Gastrocnemius medialis (tissue), 4 donors: ENCODE measurements around the gene NAP1L4.

ENCODE experiments used
- CTCF ChIP-seq, 5 experiments: fragments of 450-650 bp in 3 of 5; fragments of 200-600 bp in 2 of 5; sonication (generic) in 2 of 5; IDR thresholded peaks in 4 of 5; conservative IDR thresholded peaks in 1 of 5; 1 replicate in 4 of 5; 2 replicates in 1 of 5; pipeline ENCODE4 v1.5.1; 2016 to 2019; ENCODE audit warnings: antibody characterized with exemption in 5 of 5, mild to moderate bottlenecking in 3 of 5, moderate library complexity in 3 of 5
- POLR2A ChIP-seq, 2 donors: fragments of 450-650 bp; IDR thresholded peaks; one replicate each; pipeline ENCODE4 v1.6.1; 2017; ENCODE audit warnings: antibody characterized with exemption in 2 of 2, mild to moderate bottlenecking in 2 of 2, moderate library complexity in 2 of 2

GRCh38 chr11:2954263-2954662 is 37.9 kb downstream of the NAP1L4 start:
- TF ChIP-seq CTCF (IDR thresholded peaks at IDR 0.05 in 4 of 5, conservative IDR thresholded peaks at IDR 0.05 in 1 of 5) (no peak), POLR2A (IDR thresholded peaks at IDR 0.05) (no peak)
